HL-60/S4 treated with phorbol 12-myristate 13-acetate at 8.2 ng/mL for 4 days and 3 days (cell line): ENCODE data around the gene RNASE2.
"Not testable (repeated sequence)": the region's sequence is repeated elsewhere in the genome, so short reads cannot be mapped to it uniquely, and the experiment has no call there.

ENCODE experiments used
- in situ Hi-C: fragments of 300-500 bp; cut with MboI; formaldehyde crosslinking; loops from 2 replicates; pipeline ENCODE4 v1.15.0; 2022; ENCODE audit warnings: low sequenced_read_pairs

The RNASE2 gene

DNA sequence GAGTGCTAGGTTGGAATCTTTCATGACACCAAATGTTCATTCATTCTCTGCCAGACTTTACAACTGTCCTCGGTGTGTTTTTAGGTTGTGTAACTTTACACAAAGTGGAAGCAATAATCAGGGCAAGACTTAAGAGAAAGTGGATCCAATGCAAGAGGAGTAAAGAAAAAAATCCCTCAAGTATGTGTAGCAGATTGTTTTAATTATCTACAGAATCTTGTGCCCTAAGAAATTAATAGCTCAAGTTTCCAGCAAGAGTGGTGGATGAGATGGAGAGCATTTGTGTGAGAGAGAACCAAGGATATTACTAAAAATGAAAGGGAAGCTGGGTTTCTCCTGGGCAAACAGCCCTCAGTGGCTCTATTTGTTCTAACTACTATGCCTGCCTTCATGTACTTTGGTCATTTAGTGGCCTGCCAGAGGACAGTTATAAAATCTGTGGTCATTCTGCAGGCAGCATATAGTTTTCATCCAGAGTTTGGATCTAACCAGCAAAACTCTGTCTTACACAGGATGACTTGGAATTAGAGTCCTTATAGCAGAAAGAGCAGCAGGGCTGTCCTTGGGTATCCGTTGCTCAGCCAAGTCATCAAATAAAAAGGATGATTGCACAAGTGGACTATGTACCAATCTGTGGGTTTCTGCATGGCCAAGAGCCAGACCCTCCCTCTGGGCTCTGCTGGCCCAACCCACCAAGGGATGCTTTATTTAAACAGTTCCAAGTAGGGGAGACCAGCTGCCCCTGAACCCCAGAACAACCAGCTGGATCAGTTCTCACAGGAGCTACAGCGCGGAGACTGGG lies at the start of gene RNASE2:
TSS of gene RNASE2 (plus strand) at position 752 of the 802 bp plus-strand sequence. CDS start 285 bp downstream, outside the sequence.
- in situ Hi-C loops = not testable (repeated sequence)

GRCh38 chr14:20905676-20906075 lies 49.6 kb upstream of the RNASE2 start:
- in situ Hi-C loops = no loop called here

DNA sequence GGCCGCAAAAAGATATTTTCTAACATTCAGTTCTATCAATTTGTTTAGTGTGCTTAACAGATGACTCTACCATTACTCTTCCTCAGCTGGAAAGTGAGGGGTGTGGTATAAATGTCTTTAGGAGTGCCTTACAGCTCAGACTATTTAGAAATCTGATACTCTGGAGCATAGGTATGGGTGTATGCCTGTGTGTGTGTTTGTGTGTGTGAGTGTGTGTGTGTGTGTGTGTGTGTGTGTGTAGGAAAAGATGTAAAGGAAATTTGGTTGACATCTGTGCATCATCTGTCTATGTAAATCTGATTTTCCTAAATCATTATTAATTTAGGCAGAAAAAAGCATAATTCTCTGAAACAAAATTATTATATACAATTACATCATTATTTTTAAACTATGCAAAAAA lies 48.1 kb upstream of the RNASE2 start:
- in situ Hi-C loops = no loop called here

DNA sequence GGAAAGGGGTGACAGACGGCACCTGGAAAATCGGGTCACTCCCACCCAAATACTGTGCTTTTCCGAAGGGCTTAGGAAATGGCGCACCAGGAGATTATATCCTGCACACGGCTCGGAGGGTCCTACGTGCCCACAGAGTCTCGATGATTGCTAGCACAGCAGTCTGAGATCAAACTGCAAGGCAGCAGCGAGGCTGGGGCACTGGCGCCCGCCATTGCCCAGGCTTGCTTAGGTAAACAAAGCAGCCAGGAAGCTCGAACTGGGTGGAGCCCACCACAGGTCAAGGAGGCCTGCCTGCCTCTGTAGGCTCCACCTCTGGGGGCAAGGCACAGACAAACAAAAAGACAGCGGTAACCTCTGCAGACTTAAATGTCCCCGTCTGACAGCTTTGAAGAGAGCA lies 44.5 kb upstream of the RNASE2 start:
- in situ Hi-C loops = not testable (repeated sequence)

DNA sequence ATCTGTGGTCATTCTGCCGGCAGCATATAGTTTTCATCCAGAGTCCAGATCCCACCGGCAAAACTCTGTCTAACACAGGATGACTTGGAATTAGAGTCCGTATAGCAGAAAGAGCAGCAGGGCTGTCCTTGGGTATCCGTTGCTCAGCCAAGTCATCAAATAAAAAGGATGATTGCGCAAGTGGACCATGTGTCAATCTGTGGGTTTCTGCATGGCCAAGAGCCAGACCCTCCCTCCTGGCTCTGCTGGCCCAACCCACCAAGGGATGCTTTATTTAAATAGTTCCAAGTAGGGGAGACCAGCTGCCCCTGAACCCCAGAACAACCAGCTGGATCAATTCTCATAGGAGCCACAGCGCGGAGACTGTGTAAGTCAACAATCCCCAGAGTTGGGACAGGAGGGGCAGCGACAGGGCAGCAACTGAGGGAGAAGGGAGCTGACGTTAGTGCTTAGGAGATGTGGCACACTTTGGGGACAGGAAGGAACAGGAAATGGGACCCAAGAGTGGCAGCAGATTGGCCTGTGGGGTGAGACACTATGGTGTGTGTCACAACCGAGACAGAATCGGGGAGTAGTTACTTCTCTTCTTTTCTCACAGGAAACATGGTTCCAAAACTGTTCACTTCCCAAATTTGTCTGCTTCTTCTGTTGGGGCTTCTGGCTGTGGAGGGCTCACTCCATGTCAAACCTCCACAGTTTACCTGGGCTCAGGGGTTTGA lies 36.1 kb upstream of the RNASE2 start:
- in situ Hi-C loops = not testable (repeated sequence)

DNA sequence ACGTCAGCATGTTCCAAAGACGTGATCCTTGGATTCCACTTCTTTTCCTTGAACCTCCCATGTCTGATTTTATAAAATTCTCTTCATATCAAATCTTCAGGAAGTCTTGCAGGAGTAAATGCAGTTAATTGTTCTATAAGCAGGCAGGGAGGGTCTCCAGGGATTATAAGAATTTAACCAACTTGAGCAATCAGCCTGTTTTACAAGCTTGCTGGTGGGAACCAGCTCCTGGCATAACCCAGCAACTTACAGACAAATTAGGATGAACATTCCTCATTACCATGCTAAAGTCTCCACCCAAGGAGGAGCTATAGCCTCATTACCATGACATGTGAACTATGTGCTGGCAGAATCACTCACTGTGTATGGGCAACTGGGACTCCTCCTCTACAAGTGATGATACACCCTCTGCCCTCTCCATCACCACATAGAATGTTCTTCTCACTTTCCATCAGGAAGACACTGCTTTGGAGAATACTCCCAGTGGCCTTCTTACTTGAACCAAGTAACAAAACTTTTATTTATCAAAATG lies 31.5 kb upstream of the RNASE2 start:
- in situ Hi-C loops = not testable (repeated sequence)

GRCh38 chr14:20934148-20934762 lies 21.0 kb upstream of the RNASE2 start:
- in situ Hi-C loops = no loop called here

GRCh38 chr14:20935303-20935984 lies 19.8 kb upstream of the RNASE2 start:
- in situ Hi-C loops = no loop called here

DNA sequence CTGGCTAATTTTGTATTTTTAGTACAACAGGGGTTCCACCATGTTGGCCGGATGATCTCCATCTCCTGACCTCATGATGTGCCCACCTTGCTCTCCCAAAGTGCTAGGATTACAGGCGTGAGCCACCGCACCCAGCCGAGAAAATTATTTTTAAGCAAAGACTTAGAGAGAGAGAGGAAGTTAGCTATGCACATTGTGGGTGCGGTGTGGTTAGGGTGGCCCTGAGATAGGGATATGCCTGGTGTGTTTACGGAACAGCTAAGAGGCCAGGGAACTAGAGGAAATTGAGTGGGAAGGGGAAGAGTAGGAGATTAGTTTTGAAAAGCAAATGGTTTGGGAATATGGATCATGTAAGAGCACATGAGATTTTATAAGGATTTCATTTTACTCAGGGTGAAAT lies 10.1 kb upstream of the RNASE2 start:
- in situ Hi-C loops = not testable (repeated sequence)

GRCh38 chr14:20946707-20947106 lies 8.6 kb upstream of the RNASE2 start:
- in situ Hi-C loops = not testable (repeated sequence)

GRCh38 chr14:20955538-20955873 lies 219 bp downstream of the RNASE2 start:
- in situ Hi-C loops = not testable (repeated sequence)

- in situ Hi-C loops = no loop called here
Measured at GRCh38 chr14:20956376-20956976, 1.2 kb downstream of the RNASE2 start.

GRCh38 chr14:20958946-20959345 lies 3.7 kb downstream of the RNASE2 start:
- in situ Hi-C loops = not testable (repeated sequence)

- in situ Hi-C loops = loop anchor here (10.0 kb wide), 2 partner anchors 115 to 275 kb away; no protein-coding TSS in a partner anchor
Measured at GRCh38 chr14:20969336-20969735, 14.0 kb downstream of the RNASE2 start.

DNA sequence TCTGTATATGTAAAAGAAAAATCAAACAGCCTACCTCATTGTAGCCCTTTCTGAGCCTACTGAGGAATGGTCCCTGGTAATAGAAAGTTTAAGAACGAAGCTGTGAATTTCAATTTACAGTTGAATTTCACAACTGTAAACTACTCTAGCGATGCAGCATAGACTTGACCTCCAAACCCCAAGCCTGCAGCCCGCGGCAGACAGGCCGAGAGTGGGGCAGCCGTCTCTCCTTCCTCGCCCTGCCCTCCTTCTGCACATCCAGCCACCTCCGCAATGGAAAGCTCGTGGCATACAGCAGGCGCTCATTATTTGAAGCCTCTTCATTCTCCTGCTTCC lies 15.3 kb downstream of the RNASE2 start:
- in situ Hi-C loops = no loop called here

DNA sequence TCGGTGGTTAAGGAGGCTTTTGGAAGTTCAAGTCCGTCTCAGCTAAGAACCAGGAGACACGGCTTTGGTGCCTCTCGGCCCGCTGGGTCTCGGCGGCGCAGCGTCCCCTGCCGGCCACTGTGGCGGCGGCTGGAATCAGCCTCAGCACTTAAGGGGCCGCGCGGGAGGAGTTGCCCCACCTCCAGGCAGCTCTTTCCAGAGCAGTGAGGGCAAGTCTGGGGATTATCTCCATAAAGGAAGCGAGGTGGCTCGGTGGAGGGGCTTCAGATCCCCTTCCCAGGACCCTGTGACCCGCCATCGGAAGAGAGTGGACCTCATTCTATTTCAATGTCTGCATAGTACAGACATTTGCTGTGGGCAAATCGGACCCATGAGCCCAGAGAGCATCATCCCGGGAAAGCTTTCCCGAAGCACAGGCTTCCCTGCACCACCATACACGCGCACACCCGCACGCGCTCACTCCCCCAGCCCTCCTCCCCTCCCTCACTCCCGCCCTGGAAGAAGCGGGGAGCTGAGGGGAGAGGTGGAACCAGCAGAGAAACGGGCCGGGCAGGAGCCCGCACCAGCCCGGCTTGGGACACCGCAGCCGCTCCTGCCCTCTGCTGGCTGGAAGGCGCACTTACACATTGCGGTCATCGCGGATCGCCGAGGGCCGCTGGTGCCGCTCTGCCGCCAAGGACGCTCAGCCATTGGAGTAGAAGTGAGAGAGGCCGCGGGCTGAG lies 15.9 kb downstream of the RNASE2 start:
- in situ Hi-C loops = no loop called here

GRCh38 chr14:20971705-20972021 lies 16.4 kb downstream of the RNASE2 start:
- in situ Hi-C loops = no loop called here

DNA sequence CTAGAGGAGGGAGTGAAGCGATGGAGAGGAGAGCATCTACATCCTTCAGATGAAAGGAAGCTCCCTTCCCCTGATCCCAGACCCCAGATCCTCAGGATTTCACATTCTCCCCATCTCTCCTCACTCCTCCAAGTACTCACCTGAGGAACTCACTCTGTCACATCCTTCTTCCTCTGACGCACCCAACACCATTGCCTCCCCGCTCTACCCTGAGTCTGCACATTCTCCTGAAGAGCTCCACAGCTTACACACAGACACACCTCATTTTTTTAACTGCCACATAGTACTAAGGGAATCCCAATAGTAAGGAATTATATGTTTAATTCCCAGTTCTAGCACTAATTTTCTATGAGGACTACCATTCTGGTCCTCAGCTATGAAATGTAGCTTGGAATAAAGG lies 18.2 kb downstream of the RNASE2 start:
- in situ Hi-C loops = no loop called here

DNA sequence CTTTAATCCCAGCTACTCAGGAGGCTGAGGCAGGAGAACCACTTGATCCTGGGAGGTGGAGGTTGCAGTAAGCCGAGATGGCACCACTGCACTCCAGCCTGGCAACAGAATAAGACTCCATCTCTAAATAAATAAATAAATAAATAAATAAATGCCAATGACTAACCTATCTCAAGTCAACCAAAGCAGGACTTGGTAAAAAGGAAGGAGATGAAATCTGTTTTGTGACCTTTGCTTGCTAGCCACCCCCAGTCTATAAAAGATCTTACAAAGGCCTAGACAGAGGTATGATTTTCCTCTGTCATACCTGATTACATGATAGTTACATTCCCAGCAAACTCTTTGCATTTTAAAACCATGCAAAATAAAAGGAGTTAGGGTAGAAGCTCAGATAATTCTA lies 21.0 kb downstream of the RNASE2 start:
- in situ Hi-C loops = no loop called here

DNA sequence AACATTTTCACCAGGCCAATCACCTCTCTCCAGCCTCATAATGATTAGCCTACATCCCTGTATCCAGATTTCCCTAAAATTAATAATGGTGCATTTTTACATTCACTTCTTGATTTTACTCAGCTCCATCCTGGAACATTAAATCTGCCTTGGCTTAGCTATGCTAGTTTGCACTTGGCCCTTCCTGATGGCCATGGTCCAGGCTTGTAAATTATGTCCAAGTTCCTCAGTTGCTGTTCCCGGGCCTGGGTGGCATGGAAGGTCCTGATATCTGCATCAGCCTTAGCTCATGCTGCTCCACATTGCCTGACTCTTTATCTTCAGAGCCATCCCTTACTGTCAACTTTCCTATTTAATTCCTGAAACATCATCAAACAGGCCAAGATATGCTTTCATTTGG lies 23.4 kb downstream of the RNASE2 start:
- in situ Hi-C loops = no loop called here
